Measurements from ENCODE around the gene PNPT1. TPM values are rescaled to one million over a fixed set of nuclear protein-coding genes. Genes with fewer than 3 reads are reported as not detected.
A peak's percentile ranks its signal among the peaks of the same experiment; 100 is the strongest.

The PNPT1 gene
- total RNA-seq, 1 donor from 2014 or later: 26.5 TPM

GRCh38 chr2:55649211-55649610, 44.4 kb downstream of the PNPT1 start:
- Mint-ChIP-seq H3K27me3 (ENCODE audit: low read depth) (no peaks in the 10 kb centered on the region), H3K4me3 (no peak overlapping the region), H3K27ac (peak overlapping the region; percentile 45), H3K9me3 (peaks cover 6% of the 10 kb centered on the region), H3K4me1 (no peaks in the 10 kb centered on the region), H3K36me3 (peaks cover 24% of the 10 kb centered on the region)
- DNase-seq (ENCODE audit: low spot score in 2 of 2, unreplicated experiment in 2 of 2): no peak
- no peak for TF ChIP-seq CTCF (IDR thresholded peaks at IDR 0.05; ENCODE audit: unreplicated experiment)

- no peaks in the 10 kb centered on the region for H3K9me3 Mint-ChIP-seq
- H3K4me1 Mint-ChIP-seq: no peaks in the 10 kb centered on the region
- TF ChIP-seq CTCF (IDR thresholded peaks at IDR 0.05; ENCODE audit: unreplicated experiment): no peak
- no peak overlapping the region for H3K4me3 Mint-ChIP-seq
- DNase-seq (ENCODE audit: low spot score in 2 of 2, unreplicated experiment in 2 of 2): no peak
- H3K27me3 Mint-ChIP-seq (ENCODE audit: low read depth): no peaks in the 10 kb centered on the region
- no peak overlapping the region for H3K27ac Mint-ChIP-seq
- peaks cover 18% of the 10 kb centered on the region for H3K36me3 Mint-ChIP-seq
Observed at GRCh38 chr2:55636831-55637230, 56.8 kb downstream of the PNPT1 start.

- Mint-ChIP-seq H3K4me1 (peaks cover 7% of the 10 kb centered on the region), H3K27me3 (ENCODE audit: low read depth) (no peaks in the 10 kb centered on the region)
- no peak for DNase-seq (ENCODE audit: low spot score in 2 of 2, unreplicated experiment in 2 of 2)
Observed at GRCh38 chr2:55628931-55629330, 64.7 kb downstream of the PNPT1 start.

GRCh38 chr2:55627915-55628314, 65.7 kb downstream of the PNPT1 start:
- no peak for DNase-seq (ENCODE audit: low spot score in 2 of 2, unreplicated experiment in 2 of 2)
- H3K4me1 Mint-ChIP-seq: peaks cover 7% of the 10 kb centered on the region
- no peaks in the 10 kb centered on the region for H3K27me3 Mint-ChIP-seq (ENCODE audit: low read depth)
- no peak overlapping the region for H3K27ac Mint-ChIP-seq
- no peaks in the 10 kb centered on the region for H3K9me3 Mint-ChIP-seq
- H3K36me3 Mint-ChIP-seq: peaks cover 12% of the 10 kb centered on the region
- TF ChIP-seq CTCF (IDR thresholded peaks at IDR 0.05; ENCODE audit: unreplicated experiment): no peak
- H3K4me3 Mint-ChIP-seq: no peak overlapping the region

More at GRCh38 chr2:55628931-55629330, 64.7 kb downstream of the PNPT1 start:
- Mint-ChIP-seq H3K36me3 (peaks cover 12% of the 10 kb centered on the region), H3K4me3 (no peak overlapping the region), H3K27ac (no peak overlapping the region), H3K9me3 (no peaks in the 10 kb centered on the region)
- no peak for TF ChIP-seq CTCF (IDR thresholded peaks at IDR 0.05; ENCODE audit: unreplicated experiment)

GRCh38 chr2:55621802-55622201, 71.8 kb downstream of the PNPT1 start:
- Mint-ChIP-seq H3K27me3 (ENCODE audit: low read depth) (no peaks in the 10 kb centered on the region), H3K9me3 (no peaks in the 10 kb centered on the region), H3K4me1 (peaks cover 10% of the 10 kb centered on the region), H3K4me3 (no peak overlapping the region), H3K27ac (no peak overlapping the region), H3K36me3 (no peaks in the 10 kb centered on the region)
- no peak for DNase-seq (ENCODE audit: low spot score in 2 of 2, unreplicated experiment in 2 of 2)
- TF ChIP-seq CTCF (IDR thresholded peaks at IDR 0.05; ENCODE audit: unreplicated experiment): no peak
